NT2/D1 (cell line): ENCODE measurements around the gene PHF11.

ENCODE experiments used
- SUZ12 ChIP-seq: IDR thresholded peaks from 2 replicates; pipeline ENCODE4 v1.6.1; 2011; ENCODE audit not compliant: insufficient read length, insufficient read depth; ENCODE audit errors: extremely low read depth
- YY1 ChIP-seq: IDR thresholded peaks from 2 replicates; pipeline ENCODE4 v1.6.1; 2011; ENCODE audit not compliant: insufficient read length, insufficient read depth
- ZNF274 ChIP-seq: IDR thresholded peaks from 2 replicates; pipeline ENCODE4 v1.6.1; 2011; ENCODE audit warnings: mild to moderate bottlenecking, low read depth, low read length

- no peak for TF ChIP-seq ZNF274
- no peak for TF ChIP-seq SUZ12
- TF ChIP-seq YY1 = no peak
Measured at GRCh38 chr13:49540552-49540951, 44.8 kb downstream of the PHF11 start.
